Right atrium auricular region (tissue), 2 donors: ENCODE measurements around the gene BMX. TPM values are rescaled to one million over a fixed set of nuclear protein-coding genes. Genes with fewer than 3 reads are reported as not detected.
A peak's percentile ranks its signal among the peaks of the same experiment; 100 is the strongest.

Source experiments
- DNase-seq: peaks from one replicate; pipeline ENCODE4 v3.0.0-alpha.2; 2019; ENCODE audit warnings: low spot score
- H3K27ac ChIP-seq, 2 donors: fragments of 200-600 bp; sonication (generic); 1 replicate in 1 of 2; 2 replicates in 1 of 2; pipeline ENCODE4 v1.5.1; 2016 to 2019
- H3K27me3 ChIP-seq, 2 donors: fragments of 200-600 bp; sonication (generic); one replicate each; pipeline versions ENCODE4 v1.5.1 to v1.6.0; 2017 to 2019
- H3K36me3 ChIP-seq: fragments of 200-600 bp; sonication (generic); one replicate; pipeline ENCODE4 v1.5.1; 2016
- H3K4me1 ChIP-seq, 2 donors: fragments of 200-600 bp; sonication (generic); one replicate each; pipeline versions ENCODE4 v1.5.1 to v1.6.0; 2017 to 2019
- H3K4me3 ChIP-seq, 2 donors: fragments of 200-600 bp; sonication (generic); 1 replicate in 1 of 2; 2 replicates in 1 of 2; pipeline ENCODE4 v1.5.1; 2017 to 2019; ENCODE audit warnings: mild to moderate bottlenecking in 1 of 2, moderate library complexity in 1 of 2
- H3K9me3 ChIP-seq, 2 donors: fragments of 200-600 bp; sonication (generic); one replicate each; pipeline ENCODE4 v1.5.1; 2019
- total RNA-seq, 2 donors: library from RNA; depleted of rRNA; stranded (reverse); fragments of >200 nt; gene quantifications; one replicate each; pipeline ENCODE4 v1.1.0, GENCODE V29; 2016
- TF ChIP-seq, protein P1 (sequence below), 2 donors: fragments of 200-600 bp; sonication (generic); IDR thresholded peaks; one replicate each; pipeline ENCODE4 v1.5.1; 2019; ENCODE audit warnings: antibody characterized with exemption in 2 of 2

The BMX gene
- total RNA-seq: 10 to 100 TPM; 12.9 to 20.1 TPM

DNA sequence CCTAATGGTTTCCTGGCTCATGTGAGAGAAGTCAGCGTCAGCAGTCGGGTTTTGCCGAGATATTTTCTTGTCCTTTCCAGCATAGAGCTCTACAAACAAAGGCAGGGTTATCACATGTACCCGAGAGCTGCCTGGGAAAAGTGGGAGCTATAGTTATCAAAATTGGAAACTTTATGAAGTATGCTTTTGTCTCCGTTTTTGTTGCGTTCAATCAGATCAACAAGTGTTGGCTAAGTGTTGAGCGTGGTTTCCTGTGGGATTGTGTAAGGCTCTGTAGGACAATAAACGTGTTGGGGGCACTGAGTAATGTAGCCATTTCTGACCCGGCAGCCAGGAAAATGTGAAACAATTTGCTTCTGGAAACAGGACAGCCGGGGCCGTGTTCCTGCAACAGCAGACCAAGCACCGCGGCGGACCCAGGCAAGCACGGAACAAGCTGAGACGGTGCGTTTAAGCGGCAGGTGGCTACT lies at the start of gene BMX:
Gene BMX (plus strand): TSS at position 311 of the 470 bp plus-strand sequence. CDS start 7,547 bp downstream, outside the sequence.
- Histone ChIP-seq H3K36me3 (no peaks in the 10 kb centered on the region), H3K9me3 (no peaks in the 10 kb centered on the region), H3K27ac (peak within 1 kb of the TSS in 1 of 2 donors; percentile 29), H3K4me1 (no peaks in the 10 kb centered on the region), H3K27me3 (no peaks in the 10 kb centered on the region), H3K4me3 (peak within 1 kb of the TSS in 1 of 2 donors; percentile 16)
- TF ChIP-seq, protein P1, sequence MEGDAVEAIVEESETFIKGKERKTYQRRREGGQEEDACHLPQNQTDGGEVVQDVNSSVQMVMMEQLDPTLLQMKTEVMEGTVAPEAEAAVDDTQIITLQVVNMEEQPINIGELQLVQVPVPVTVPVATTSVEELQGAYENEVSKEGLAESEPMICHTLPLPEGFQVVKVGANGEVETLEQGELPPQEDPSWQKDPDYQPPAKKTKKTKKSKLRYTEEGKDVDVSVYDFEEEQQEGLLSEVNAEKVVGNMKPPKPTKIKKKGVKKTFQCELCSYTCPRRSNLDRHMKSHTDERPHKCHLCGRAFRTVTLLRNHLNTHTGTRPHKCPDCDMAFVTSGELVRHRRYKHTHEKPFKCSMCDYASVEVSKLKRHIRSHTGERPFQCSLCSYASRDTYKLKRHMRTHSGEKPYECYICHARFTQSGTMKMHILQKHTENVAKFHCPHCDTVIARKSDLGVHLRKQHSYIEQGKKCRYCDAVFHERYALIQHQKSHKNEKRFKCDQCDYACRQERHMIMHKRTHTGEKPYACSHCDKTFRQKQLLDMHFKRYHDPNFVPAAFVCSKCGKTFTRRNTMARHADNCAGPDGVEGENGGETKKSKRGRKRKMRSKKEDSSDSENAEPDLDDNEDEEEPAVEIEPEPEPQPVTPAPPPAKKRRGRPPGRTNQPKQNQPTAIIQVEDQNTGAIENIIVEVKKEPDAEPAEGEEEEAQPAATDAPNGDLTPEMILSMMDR (IDR thresholded peaks at IDR 0.05): no peak
- peak; percentile 76 for DNase-seq

- Histone ChIP-seq H3K4me3 (no peak overlapping the region), H3K27me3 (no peaks in the 10 kb centered on the region), H3K9me3 (no peaks in the 10 kb centered on the region), H3K36me3 (peaks cover 18% of the 10 kb centered on the region), H3K27ac (no peak overlapping the region), H3K4me1 (peaks cover 0 to 8% of the 10 kb centered on the region in 2 donors)
- no peak for DNase-seq
- TF ChIP-seq, protein P1 (IDR thresholded peaks at IDR 0.05): no peak
Observed at GRCh38 chrX:15451913-15452312, 48.7 kb upstream of the BMX start.

DNA sequence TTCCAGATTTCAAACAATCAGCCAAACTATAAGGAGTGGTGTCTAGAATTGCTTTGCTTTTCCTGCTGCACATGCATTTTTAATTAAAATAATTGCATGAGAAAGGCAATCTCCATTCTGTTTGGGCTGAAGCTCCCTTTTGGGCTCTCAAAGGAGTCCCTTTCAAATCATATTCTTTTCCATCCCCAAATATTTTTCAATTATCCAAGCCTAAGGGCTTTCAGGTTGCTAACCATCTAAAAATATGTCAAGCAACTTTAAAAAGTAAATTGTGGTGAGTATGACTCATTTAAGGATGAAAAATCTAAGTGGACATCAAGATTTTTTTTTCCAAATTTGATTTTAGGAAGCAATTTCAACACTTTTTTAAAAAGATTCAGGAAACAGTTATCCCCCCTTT lies 35.9 kb upstream of the BMX start:
- DNase-seq: no peak
- TF ChIP-seq, protein P1 (IDR thresholded peaks at IDR 0.05): no peak
- H3K27ac ChIP-seq: no peak overlapping the region
- no peak overlapping the region for H3K4me3 ChIP-seq
- H3K36me3 ChIP-seq: no peaks in the 10 kb centered on the region
- H3K27me3 ChIP-seq: no peaks in the 10 kb centered on the region
- H3K9me3 ChIP-seq: no peaks in the 10 kb centered on the region
- H3K4me1 ChIP-seq: no peaks in the 10 kb centered on the region

- Histone ChIP-seq H3K4me3 (no peak overlapping the region), H3K27me3 (no peaks in the 10 kb centered on the region), H3K27ac (peak overlapping the region; percentile 14 to 54), H3K9me3 (no peaks in the 10 kb centered on the region), H3K4me1 (no peaks in the 10 kb centered on the region), H3K36me3 (no peaks in the 10 kb centered on the region)
- TF ChIP-seq, protein P1 (IDR thresholded peaks at IDR 0.05): no peak
- no peak for DNase-seq
Observed at GRCh38 chrX:15465347-15465746, 35.3 kb upstream of the BMX start.

GRCh38 chrX:15465896-15466651 lies 34.5 kb upstream of the BMX start:
- no peaks in the 10 kb centered on the region for H3K27me3 ChIP-seq
- H3K27ac ChIP-seq: peak overlapping the region in 1 of 2 donors; percentile 54
- H3K4me3 ChIP-seq: no peak overlapping the region
- no peaks in the 10 kb centered on the region for H3K4me1 ChIP-seq
- TF ChIP-seq, protein P1 (IDR thresholded peaks at IDR 0.05): no peak
- no peaks in the 10 kb centered on the region for H3K36me3 ChIP-seq
- H3K9me3 ChIP-seq: no peaks in the 10 kb centered on the region
- no peak for DNase-seq
